Measurements from ENCODE around the gene SLC6A6. TPM values are rescaled to one million over a fixed set of nuclear protein-coding genes. Genes with fewer than 3 reads are reported as not detected.

SLC6A6 gene
- total RNA-seq, 6 experiments from 2014 or later, result 22.5 to 33.0 (median 28.6) TPM

- peak overlapping the region; percentile 90 for H3K27ac Mint-ChIP-seq
- no peak for DNase-seq
- H3K4me3 Mint-ChIP-seq, result peak overlapping the region; percentile 52
- no peaks in the 10 kb centered on the region; the same call in 1 of the 2 replicates for H3K36me3 Mint-ChIP-seq (ENCODE audit: low read depth)
- TF ChIP-seq, protein P1, sequence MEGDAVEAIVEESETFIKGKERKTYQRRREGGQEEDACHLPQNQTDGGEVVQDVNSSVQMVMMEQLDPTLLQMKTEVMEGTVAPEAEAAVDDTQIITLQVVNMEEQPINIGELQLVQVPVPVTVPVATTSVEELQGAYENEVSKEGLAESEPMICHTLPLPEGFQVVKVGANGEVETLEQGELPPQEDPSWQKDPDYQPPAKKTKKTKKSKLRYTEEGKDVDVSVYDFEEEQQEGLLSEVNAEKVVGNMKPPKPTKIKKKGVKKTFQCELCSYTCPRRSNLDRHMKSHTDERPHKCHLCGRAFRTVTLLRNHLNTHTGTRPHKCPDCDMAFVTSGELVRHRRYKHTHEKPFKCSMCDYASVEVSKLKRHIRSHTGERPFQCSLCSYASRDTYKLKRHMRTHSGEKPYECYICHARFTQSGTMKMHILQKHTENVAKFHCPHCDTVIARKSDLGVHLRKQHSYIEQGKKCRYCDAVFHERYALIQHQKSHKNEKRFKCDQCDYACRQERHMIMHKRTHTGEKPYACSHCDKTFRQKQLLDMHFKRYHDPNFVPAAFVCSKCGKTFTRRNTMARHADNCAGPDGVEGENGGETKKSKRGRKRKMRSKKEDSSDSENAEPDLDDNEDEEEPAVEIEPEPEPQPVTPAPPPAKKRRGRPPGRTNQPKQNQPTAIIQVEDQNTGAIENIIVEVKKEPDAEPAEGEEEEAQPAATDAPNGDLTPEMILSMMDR (IDR thresholded peaks at IDR 0.05), result no peak
- peaks cover 49% of the 10 kb centered on the region for H3K4me1 Mint-ChIP-seq (ENCODE audit: low read depth)
- H3K27me3 Mint-ChIP-seq (ENCODE audit: insufficient read depth), result peaks cover 8% of the 10 kb centered on the region
- no peaks in the 10 kb centered on the region for H3K9me3 Mint-ChIP-seq
These were observed 29.1 kb downstream of the SLC6A6 start for GRCh38 chr3:14431452-14431916.

GRCh38 chr3:14431917-14432834, 29.8 kb downstream of the SLC6A6 start:
- DNase-seq, result peak; percentile 88
- Mint-ChIP-seq H3K9me3 (no peaks in the 10 kb centered on the region), H3K36me3 (ENCODE audit: low read depth) (no peaks in the 10 kb centered on the region; the same call in 1 of the 2 replicates), H3K27me3 (ENCODE audit: insufficient read depth) (peaks cover 8% of the 10 kb centered on the region), H3K27ac (peak overlapping the region; percentile 90), H3K4me3 (peak overlapping the region; percentile 52), H3K4me1 (ENCODE audit: low read depth) (peaks cover 49% of the 10 kb centered on the region)
- TF ChIP-seq, protein P1 (IDR thresholded peaks at IDR 0.05), result no peak

DNA sequence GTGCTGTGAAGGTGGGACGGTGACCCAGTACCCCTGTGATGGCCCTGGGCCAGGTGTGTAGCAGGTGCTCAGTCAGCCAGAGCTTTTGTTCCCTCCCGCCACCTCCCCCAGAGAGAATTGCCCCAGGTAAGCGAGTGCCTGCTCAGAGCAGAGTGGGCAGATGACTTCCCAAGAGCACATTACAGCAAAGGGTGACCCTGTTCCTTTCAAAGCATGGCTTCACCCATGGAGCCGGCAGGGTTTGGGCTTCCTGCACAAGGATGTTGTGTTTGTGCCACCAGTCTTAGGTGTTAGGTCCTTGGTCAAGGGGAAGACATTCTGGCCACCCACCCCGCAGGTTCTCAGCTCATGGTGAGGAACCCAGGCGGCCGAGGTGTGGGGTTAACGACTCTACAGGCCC, 30.7 kb downstream of the SLC6A6 start:
- peaks cover 49% of the 10 kb centered on the region for H3K4me1 Mint-ChIP-seq (ENCODE audit: low read depth)
- peak overlapping the region; percentile 90 for H3K27ac Mint-ChIP-seq

DNA sequence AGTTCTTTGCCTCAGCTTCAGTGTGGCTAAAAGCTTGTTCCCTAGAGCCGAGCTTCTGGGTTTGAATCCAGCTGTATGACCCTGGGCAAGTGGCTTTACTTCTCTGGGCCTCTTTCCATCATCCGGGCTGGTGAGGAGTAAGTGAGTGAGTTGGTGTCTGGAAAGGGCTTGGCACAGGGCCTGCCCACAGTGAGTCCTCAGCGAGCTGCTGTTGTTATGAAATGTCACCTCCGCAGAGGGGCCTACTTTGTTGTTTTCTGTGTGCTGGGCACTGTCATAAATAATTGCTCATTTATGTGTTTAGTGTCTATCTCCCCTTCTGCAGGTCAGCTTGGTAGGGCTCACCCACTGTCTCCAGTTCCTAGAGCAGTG, 31.7 kb downstream of the SLC6A6 start:
- Mint-ChIP-seq H3K27ac (peak overlapping the region; percentile 87), H3K4me1 (ENCODE audit: low read depth) (peaks cover 59% of the 10 kb centered on the region), H3K27me3 (ENCODE audit: insufficient read depth) (peaks cover 8% of the 10 kb centered on the region), H3K36me3 (ENCODE audit: low read depth) (no peaks in the 10 kb centered on the region; the same call in 1 of the 2 replicates), H3K9me3 (no peaks in the 10 kb centered on the region), H3K4me3 (peak overlapping the region; percentile 49)
- DNase-seq, result peak; percentile 53
- TF ChIP-seq, protein P1 (IDR thresholded peaks at IDR 0.05), result no peak

More for the DNA sequence above, 30.7 kb downstream of the SLC6A6 start:
- no peak overlapping the region for H3K4me3 Mint-ChIP-seq
- TF ChIP-seq, protein P1 (IDR thresholded peaks at IDR 0.05), result no peak
- peaks cover 8% of the 10 kb centered on the region for H3K27me3 Mint-ChIP-seq (ENCODE audit: insufficient read depth)
- H3K9me3 Mint-ChIP-seq, result no peaks in the 10 kb centered on the region
- no peak for DNase-seq
- no peaks in the 10 kb centered on the region; the same call in 1 of the 2 replicates for H3K36me3 Mint-ChIP-seq (ENCODE audit: low read depth)

DNA sequence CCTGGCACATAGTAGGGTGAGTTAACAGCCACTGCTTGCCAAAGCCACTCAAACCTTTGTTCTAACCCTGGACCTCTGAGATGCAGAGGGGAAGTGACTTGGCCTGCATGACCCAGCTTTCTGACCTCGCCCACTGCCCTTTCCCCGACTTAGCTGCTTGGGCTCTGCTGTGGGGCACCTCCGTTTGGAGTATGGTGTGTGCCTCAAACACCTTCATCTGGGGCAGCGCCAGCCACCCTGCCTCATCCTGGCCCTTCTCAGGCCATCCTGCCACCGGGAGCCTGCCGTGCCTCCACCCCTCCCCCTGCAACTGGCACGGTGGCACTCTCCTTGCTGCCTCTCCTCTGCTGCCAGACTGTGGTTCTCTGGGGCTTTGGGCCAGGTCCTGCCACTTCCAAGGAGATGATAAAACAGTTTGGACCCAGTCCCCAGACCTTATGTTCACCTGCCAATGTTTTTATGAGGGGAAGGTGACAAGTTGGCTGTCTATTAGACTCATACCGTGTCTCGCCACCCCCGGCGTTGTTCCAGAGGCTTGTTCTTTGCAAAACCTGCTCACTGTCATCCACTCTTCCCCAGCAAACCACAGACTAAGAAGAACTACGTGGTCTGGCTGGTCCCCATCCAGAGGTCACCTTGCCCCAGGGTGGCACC, 32.2 kb downstream of the SLC6A6 start:
- H3K36me3 Mint-ChIP-seq (ENCODE audit: low read depth), result no peaks in the 10 kb centered on the region; the same call in 1 of the 2 replicates
- H3K4me3 Mint-ChIP-seq, result peak overlapping the region; percentile 49
- TF ChIP-seq, protein P1 (IDR thresholded peaks at IDR 0.05), result no peak
- H3K9me3 Mint-ChIP-seq, result no peaks in the 10 kb centered on the region
- peak overlapping the region; percentile 87 for H3K27ac Mint-ChIP-seq
- peaks cover 8% of the 10 kb centered on the region for H3K27me3 Mint-ChIP-seq (ENCODE audit: insufficient read depth)
- peaks cover 64% of the 10 kb centered on the region for H3K4me1 Mint-ChIP-seq (ENCODE audit: low read depth)
- no peak for DNase-seq

Data from HFFc6 (cell line).